ENCODE results near the gene KIF26A. TPM values are rescaled to one million over a fixed set of nuclear protein-coding genes. Genes with fewer than 3 reads are reported as not detected.
A peak's percentile ranks its signal among the peaks of the same experiment; 100 is the strongest.

KIF26A gene
- polyA plus RNA-seq, 1 of the 3 experiments (the other 2 are of a cell fraction) = 1.7 TPM

GRCh38 chr14:104202259-104203070 is 64.1 kb downstream of the KIF26A start:
- ChIA-PET CTCF (interaction anchor here (0.9 to 2.4 kb wide), 9 partner anchors 8 to 92 kb away, joined by 3 to 16 read pairs (median 4); no protein-coding TSS in a partner anchor), POLR2A (interaction anchor here (0.9 to 2.9 kb wide), 3 partner anchors 16 to 166 kb away, joined by 4 to 23 read pairs (median 5); no protein-coding TSS in a partner anchor)
- 23% methylated on average over 12 of the region's 27 CpGs for WGBS (ENCODE audit: low lambda C conversion rate)
- TF ChIP-seq NFIC (IDR thresholded peaks at IDR 0.05; ENCODE audit: borderline replicate concordance) = peak; percentile 48; the same call in 1 of the 2 replicates
- no peak for TF ChIP-seq RXRA (IDR thresholded peaks at IDR 0.05; ENCODE audit: borderline replicate concordance, low read depth)
- peak in 1 of 2 experiments; percentile 70; a peak in 1 of 4 replicates for TF ChIP-seq EP300 (IDR thresholded peaks at IDR 0.05; ENCODE audit: borderline replicate concordance in 1 of 2, low read depth in 1 of 2, low read length in 1 of 2)
- peak; percentile 13; the same call in 1 of the 2 replicates for TF ChIP-seq RCOR1 (IDR thresholded peaks at IDR 0.05; ENCODE audit: low read length)
- peak; percentile 93 for TF ChIP-seq MXI1 (IDR thresholded peaks at IDR 0.05; ENCODE audit: low read depth, low read length)
- peak; percentile 96 for TF ChIP-seq GATA2 (CRISPR knock-in tag; IDR thresholded peaks at IDR 0.05)
- TF ChIP-seq JUND (IDR thresholded peaks at IDR 0.05) = no peak
- TF ChIP-seq CHD2 (IDR thresholded peaks at IDR 0.05; ENCODE audit: low read length, partially characterized antibody) = peak; percentile 66
- no peak for TF ChIP-seq TAF1 (IDR thresholded peaks at IDR 0.05; ENCODE audit: borderline replicate concordance, low read depth, low read length)
- 0 out of 2 replicates have a peak, but pooled peaks have one; percentile 67 for TF ChIP-seq FOXJ3 (CRISPR knock-in tag; IDR thresholded peaks at IDR 0.05)
- H2AFZ ChIP-seq (ENCODE audit: low read depth) = no peak overlapping the region
- no peak overlapping the region for H3K4me3 ChIP-seq (ENCODE audit: low read depth in 2 of 2, low read length in 1 of 2)
- H3K79me2 ChIP-seq (ENCODE audit: insufficient read depth) = no peaks in the 10 kb centered on the region
- no peaks in the 10 kb centered on the region for H3K27me3 ChIP-seq (ENCODE audit: insufficient read depth)
- no peak overlapping the region for H3K4me2 ChIP-seq
- H3K9ac ChIP-seq = no peak overlapping the region
- H3F3A ChIP-seq (replicated peaks; ENCODE audit: insufficient read depth) = no peaks in the 10 kb centered on the region
- DNase-seq = peak; percentile 91
- H4K20me1 ChIP-seq (ENCODE audit: insufficient read depth) = no peaks in the 10 kb centered on the region
- peaks cover 0 to 52% of the 10 kb centered on the region in 2 experiments; a peak in 2 of 4 replicates for H3K4me1 ChIP-seq (ENCODE audit: control insufficient read depth in 1 of 2, insufficient read depth in 2 of 2, low read depth in 1 of 2, low read length in 1 of 2)
- no peaks in the 10 kb centered on the region for H3K9me3 ChIP-seq
- no peaks in the 10 kb centered on the region for H3K9me2 ChIP-seq
- H3K36me3 ChIP-seq (replicated peaks in 1 of 2; ENCODE audit: control insufficient read depth in 1 of 2, insufficient read depth in 2 of 2, low read length in 1 of 2) = no peaks in the 10 kb centered on the region
- H3K27ac ChIP-seq (ENCODE audit: low read depth in 2 of 2, low read length in 1 of 2) = peak overlapping the region in 1 of 2 experiments; percentile 85; a peak in 2 of 4 replicates

GRCh38 chr14:104203071-104203425 is 64.7 kb downstream of the KIF26A start:
- Histone ChIP-seq H3K4me2 (no peak overlapping the region), H3K9me2 (no peaks in the 10 kb centered on the region), H3K4me1 (ENCODE audit: control insufficient read depth in 1 of 2, insufficient read depth in 2 of 2, low read depth in 1 of 2, low read length in 1 of 2) (peaks cover 0 to 54% of the 10 kb centered on the region in 2 experiments; a peak in 2 of 4 replicates), H2AFZ (ENCODE audit: low read depth) (no peak overlapping the region), H3K9ac (no peak overlapping the region), H3K79me2 (ENCODE audit: insufficient read depth) (no peaks in the 10 kb centered on the region), H3K4me3 (ENCODE audit: low read depth in 2 of 2, low read length in 1 of 2) (no peak overlapping the region), H4K20me1 (ENCODE audit: insufficient read depth) (no peaks in the 10 kb centered on the region), H3K27me3 (ENCODE audit: insufficient read depth) (no peaks in the 10 kb centered on the region), H3K27ac (ENCODE audit: low read depth in 2 of 2, low read length in 1 of 2) (peak overlapping the region in 1 of 2 experiments; percentile 85; a peak in 1 of 4 replicates), H3F3A (replicated peaks; ENCODE audit: insufficient read depth) (no peaks in the 10 kb centered on the region), H3K9me3 (no peaks in the 10 kb centered on the region), H3K36me3 (replicated peaks in 1 of 2; ENCODE audit: control insufficient read depth in 1 of 2, insufficient read depth in 2 of 2, low read length in 1 of 2) (no peaks in the 10 kb centered on the region)
- POLR2A ChIA-PET = interaction anchor here (2.9 kb wide), 1 partner anchor 20 kb away, joined by 23 read pairs; no protein-coding TSS in a partner anchor
- CTCF ChIA-PET = interaction anchor here (0.6 to 2.4 kb wide), 7 partner anchors 9 to 361 kb away, joined by 3 to 16 read pairs (median 4); no protein-coding TSS in a partner anchor
- 57% methylated on average over 7 of the region's 8 CpGs for WGBS (ENCODE audit: low lambda C conversion rate)
- no peak for DNase-seq
- no peak for TF ChIP-seq MEF2A (IDR thresholded peaks at IDR 0.05; ENCODE audit: borderline replicate concordance, low read depth)
- TF ChIP-seq, protein P1, sequence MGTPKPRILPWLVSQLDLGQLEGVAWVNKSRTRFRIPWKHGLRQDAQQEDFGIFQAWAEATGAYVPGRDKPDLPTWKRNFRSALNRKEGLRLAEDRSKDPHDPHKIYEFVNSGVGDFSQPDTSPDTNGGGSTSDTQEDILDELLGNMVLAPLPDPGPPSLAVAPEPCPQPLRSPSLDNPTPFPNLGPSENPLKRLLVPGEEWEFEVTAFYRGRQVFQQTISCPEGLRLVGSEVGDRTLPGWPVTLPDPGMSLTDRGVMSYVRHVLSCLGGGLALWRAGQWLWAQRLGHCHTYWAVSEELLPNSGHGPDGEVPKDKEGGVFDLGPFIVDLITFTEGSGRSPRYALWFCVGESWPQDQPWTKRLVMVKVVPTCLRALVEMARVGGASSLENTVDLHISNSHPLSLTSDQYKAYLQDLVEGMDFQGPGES (IDR thresholded peaks at IDR 0.05; ENCODE audit: low read depth, low read length) = no peak
- TF ChIP-seq FOSL2 (IDR thresholded peaks at IDR 0.05; ENCODE audit: borderline replicate concordance, low read depth) = no peak
- no peak for TF ChIP-seq POLR2AphosphoS5 (IDR thresholded peaks at IDR 0.05; ENCODE audit: low read depth, low read length)
- TF ChIP-seq YY1 (IDR thresholded peaks at IDR 0.05; ENCODE audit: low read depth) = no peak
- no peak for TF ChIP-seq EP300 (IDR thresholded peaks at IDR 0.05; ENCODE audit: borderline replicate concordance in 1 of 2, low read depth in 1 of 2, low read length in 1 of 2)
- TF ChIP-seq, protein P2, sequence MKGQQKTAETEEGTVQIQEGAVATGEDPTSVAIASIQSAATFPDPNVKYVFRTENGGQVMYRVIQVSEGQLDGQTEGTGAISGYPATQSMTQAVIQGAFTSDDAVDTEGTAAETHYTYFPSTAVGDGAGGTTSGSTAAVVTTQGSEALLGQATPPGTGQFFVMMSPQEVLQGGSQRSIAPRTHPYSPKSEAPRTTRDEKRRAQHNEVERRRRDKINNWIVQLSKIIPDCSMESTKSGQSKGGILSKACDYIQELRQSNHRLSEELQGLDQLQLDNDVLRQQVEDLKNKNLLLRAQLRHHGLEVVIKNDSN (IDR thresholded peaks at IDR 0.05; ENCODE audit: borderline replicate concordance, low read depth) = no peak
- TF ChIP-seq, protein P3, sequence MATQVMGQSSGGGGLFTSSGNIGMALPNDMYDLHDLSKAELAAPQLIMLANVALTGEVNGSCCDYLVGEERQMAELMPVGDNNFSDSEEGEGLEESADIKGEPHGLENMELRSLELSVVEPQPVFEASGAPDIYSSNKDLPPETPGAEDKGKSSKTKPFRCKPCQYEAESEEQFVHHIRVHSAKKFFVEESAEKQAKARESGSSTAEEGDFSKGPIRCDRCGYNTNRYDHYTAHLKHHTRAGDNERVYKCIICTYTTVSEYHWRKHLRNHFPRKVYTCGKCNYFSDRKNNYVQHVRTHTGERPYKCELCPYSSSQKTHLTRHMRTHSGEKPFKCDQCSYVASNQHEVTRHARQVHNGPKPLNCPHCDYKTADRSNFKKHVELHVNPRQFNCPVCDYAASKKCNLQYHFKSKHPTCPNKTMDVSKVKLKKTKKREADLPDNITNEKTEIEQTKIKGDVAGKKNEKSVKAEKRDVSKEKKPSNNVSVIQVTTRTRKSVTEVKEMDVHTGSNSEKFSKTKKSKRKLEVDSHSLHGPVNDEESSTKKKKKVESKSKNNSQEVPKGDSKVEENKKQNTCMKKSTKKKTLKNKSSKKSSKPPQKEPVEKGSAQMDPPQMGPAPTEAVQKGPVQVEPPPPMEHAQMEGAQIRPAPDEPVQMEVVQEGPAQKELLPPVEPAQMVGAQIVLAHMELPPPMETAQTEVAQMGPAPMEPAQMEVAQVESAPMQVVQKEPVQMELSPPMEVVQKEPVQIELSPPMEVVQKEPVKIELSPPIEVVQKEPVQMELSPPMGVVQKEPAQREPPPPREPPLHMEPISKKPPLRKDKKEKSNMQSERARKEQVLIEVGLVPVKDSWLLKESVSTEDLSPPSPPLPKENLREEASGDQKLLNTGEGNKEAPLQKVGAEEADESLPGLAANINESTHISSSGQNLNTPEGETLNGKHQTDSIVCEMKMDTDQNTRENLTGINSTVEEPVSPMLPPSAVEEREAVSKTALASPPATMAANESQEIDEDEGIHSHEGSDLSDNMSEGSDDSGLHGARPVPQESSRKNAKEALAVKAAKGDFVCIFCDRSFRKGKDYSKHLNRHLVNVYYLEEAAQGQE (IDR thresholded peaks at IDR 0.05; ENCODE audit: low read depth, low read length) = no peak
- no peak for TF ChIP-seq FOXJ3 (CRISPR knock-in tag; IDR thresholded peaks at IDR 0.05)
- TF ChIP-seq NRF1 (IDR thresholded peaks at IDR 0.05; ENCODE audit: low read depth, low read length) = no peak
- TF ChIP-seq TCF12 (IDR thresholded peaks at IDR 0.05) = no peak
- TF ChIP-seq MAX (IDR thresholded peaks at IDR 0.05; ENCODE audit: low read depth) = no peak
- no peak for TF ChIP-seq RAD21 (IDR thresholded peaks at IDR 0.05; ENCODE audit: low read length)
- TF ChIP-seq MXI1 (IDR thresholded peaks at IDR 0.05; ENCODE audit: low read depth, low read length) = no peak

Measured in SK-N-SH (cell line).